Gastroesophageal sphincter (tissue), 3 donors: ENCODE data around the gene ARMH1.

Source experiments
- CTCF ChIP-seq, 4 experiments: fragments of 200-600 bp in 2 of 4; fragments of 450-650 bp in 2 of 4; sonication (generic) in 1 of 4; IDR thresholded peaks; one replicate each; pipeline ENCODE4 v1.5.1; 2017 to 2019; ENCODE audit warnings: antibody characterized with exemption in 4 of 4, mild to moderate bottlenecking in 2 of 4, moderate library complexity in 2 of 4
- EP300 ChIP-seq: sonication (generic); formaldehyde crosslinking; IDR thresholded peaks from one replicate; pipeline ENCODE4 v1.6.1; 2017; ENCODE audit warnings: antibody characterized with exemption, mild to moderate bottlenecking
- POLR2A ChIP-seq, 2 donors: fragments of 450-650 bp; IDR thresholded peaks; one replicate each; pipeline ENCODE4 v1.6.1; 2017; ENCODE audit warnings: antibody characterized with exemption in 2 of 2, mild to moderate bottlenecking in 2 of 2, moderate library complexity in 1 of 2
- POLR2AphosphoS5 ChIP-seq: sonication (generic); formaldehyde crosslinking; IDR thresholded peaks from one replicate; pipeline ENCODE4 v1.6.1; 2017; ENCODE audit warnings: antibody characterized with exemption

- TF ChIP-seq POLR2A (IDR thresholded peaks at IDR 0.05) = no peak
- no peak for TF ChIP-seq EP300
- no peak for TF ChIP-seq CTCF (IDR thresholded peaks at IDR 0.05)
- TF ChIP-seq POLR2AphosphoS5 = no peak
Observed at GRCh38 chr1:44705938-44706337, 31.4 kb downstream of the ARMH1 start.
